Right ventricle myocardium superior (tissue), 1 donor: ENCODE data around the gene ZGLP1. TPM values are rescaled to one million over a fixed set of nuclear protein-coding genes. Genes with fewer than 3 reads are reported as not detected.

ENCODE experiments used
- ATAC-seq: fragments of 200-7000 bp; cut with Tn5 transposase; one replicate; pipeline ENCODE4 v1.9.1; 2020; ENCODE audit warnings: mild to moderate bottlenecking; ENCODE audit not compliant: poor library complexity
- DNase-seq: peaks from one replicate; pipeline ENCODE4 v3.0.0-alpha.2; 2020
- intact Hi-C: fragments of 100-400 bp; cut with DNase I; formaldehyde crosslinking; loops from one replicate; pipeline ENCODE4 v1.11.2; 2022
- total RNA-seq: library from RNA; stranded (reverse); fragmentation: NEBNext Ultra II Directional; extraction: Animal tissue kit (Norgen Biotek cat#: 25700); gene quantifications from one replicate; pipeline ENCODE4 v1.2.1, GENCODE V29; 2021
- donor health status: DM: no; HTN: yes; CAD: no; lungs with severe emphysema.

Gene ZGLP1
- total RNA-seq, 1 donor from 2014 or later = 0.91 TPM

DNA sequence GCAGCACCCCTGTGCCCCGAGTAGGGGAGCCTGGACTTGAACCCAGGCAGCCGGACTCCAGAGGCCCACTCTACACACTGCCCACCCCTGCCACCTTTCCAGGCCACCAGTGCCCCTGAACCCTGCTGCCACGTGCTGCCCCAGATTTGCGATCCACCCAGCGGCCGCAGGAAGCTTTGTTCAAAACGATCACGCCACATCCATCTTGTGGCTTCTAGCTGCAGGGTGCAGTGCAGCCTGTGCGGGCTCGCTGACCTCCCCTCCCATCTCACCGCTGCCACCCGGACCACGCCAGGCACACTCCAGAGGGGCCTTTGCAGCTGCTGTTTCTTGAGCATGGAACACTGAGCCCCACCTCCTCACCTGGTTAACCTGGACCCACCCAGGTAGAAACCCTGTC lies 19.9 kb upstream of the ZGLP1 start:
- ATAC-seq (no peak), DNase-seq (no peak)
- intact Hi-C loops = no loop called here

DNA sequence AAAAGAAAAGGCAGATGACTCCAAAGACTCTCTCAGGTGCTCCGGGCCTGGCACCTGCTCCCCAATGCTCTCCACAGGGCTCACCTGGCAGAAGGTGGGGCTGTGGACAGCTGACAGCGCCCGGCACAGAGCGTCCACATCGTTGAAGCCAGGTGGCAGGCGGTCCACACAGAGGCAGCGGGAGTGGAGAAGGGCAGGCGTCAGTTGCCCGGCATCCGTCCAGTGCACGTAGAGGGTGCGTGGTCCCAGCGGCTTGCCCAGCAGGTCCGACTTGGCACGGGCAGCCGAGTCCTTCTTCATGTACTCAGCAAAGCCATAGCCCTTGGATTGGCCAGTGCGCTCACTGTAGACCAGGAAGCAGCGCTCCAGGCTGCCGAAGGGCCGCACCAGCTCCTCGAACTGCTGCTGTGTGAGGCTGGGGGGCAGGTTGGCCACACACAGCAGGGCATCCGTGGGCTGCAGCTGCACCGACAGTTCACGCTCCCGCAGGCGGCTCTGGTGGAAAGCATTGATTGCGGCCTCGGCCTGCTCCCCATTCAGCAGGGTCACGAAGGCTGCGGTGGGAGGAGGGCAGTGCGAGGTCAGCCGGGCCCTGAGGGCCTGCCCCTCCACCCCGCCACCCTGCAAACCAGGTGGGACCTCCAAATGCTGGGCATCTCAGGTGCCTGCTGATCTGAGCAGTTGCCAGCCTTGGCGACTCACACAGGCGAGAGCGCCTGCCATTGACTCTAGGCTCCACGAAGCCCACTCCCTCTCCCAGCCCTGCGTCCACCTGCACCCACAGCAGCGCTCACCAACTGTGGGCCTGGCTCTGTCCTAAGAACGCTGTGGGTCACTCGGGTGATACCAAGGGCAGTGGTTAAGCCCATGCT lies 19.2 kb upstream of the ZGLP1 start:
- DNase-seq = no peak
- intact Hi-C loops = no loop called here
- no peak for ATAC-seq

DNA sequence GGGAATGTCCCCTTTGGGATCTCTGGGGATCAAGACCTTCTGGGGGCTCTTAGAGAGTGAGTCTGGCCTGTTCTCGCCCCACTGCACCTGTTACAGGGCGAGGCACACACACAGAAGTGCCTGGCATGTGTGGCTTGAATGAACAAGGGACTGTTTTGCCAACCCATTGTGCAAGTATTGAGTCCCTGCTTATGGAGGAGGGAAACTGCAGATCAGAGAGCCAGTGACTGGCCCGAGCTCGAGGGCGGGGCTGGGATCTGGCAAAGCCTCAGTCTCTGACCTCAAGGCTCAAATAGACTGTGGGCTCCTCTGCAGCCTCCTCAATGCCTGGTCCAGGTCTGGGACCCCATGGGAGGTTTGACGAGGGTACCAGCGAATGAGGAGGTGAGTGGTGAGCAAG lies 18.2 kb upstream of the ZGLP1 start:
- ATAC-seq (no peak), DNase-seq (no peak)
- intact Hi-C loops = no loop called here

DNA sequence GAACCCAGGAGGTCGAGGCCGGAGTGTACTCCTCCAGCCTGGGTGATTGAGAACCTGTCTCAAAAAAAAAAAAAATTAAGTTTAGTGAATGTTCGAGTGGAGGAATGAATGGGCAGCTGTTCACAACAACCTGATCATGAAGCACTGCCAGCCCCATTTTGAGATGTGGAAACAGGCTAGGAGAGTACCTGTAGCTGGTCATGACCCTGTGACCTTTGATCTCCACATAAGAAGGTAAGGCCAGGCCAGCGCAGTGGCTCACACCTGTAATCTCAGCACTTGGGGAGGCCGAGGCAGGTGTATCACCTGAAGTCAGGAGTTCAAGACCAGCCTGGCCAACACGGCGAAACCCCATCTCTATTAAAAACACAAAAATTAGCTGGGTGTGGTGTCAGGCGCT lies 16.1 kb upstream of the ZGLP1 start:
- intact Hi-C loops = no loop called here
- ATAC-seq (no peak), DNase-seq (no peak)

DNA sequence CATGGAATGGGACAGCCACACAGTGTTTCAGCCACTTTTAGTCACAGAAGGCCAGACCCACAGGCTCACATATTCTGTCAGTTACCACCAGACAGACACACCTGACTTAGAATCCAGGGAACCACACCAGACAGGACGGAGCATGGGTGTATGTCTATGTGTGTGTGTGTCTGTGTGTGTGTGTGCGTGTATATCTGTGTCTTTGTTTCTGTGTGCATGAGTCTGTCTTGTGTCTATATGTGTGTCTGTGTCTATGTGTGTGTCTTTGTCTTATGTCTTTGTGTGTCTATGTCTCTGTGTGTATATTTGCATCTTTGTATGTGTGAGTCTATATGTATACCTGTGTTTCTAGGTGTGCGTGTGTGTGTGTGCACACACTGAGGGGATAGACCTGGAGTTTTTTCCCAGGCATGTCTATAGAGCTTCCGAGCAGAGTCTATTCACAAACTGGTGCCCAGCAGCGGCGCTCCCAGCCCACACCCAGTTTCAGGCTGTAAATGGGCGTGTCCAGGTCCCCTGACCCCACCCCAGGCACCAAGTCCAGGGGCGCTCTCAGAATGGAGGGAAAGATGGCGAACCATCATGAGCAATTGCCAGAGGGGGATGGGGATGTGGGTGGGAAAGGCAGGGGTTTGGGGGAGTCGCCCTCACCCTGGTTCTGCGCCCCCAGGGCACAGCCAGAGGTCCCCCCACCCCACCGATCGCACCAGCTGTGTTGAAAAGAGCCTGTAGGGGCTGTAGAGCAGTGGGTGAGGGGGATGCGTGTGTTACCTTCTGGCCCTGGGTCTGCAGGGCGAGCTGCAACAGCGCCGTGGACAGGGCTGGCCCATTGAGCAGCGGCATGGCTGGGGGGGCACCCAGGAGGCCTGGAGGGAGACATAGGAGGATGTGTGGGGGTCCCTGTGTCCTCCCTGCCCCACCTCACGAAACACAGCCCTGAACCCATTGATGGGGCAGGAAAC lies 12.5 kb upstream of the ZGLP1 start:
- ATAC-seq = no peak
- intact Hi-C loops = no loop called here
- DNase-seq = no peak

DNA sequence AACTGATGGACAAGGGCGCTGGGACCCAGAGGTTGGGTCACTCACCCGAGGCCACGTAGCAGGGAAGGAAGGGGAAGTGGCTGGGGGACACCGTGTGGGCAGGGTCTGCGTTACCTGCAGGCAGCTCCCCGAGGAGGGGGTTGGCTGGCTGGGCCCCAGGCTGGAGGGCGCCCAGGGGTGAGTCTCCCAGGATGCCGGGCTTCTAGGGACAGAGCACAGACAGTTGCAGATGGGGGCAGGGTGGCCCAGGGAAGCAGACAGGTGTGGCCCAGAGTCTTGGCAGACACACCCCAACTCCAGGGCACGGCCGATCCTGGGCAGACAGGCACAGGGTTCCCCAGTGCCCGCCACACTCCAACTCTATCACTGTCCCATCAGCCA lies 11.8 kb upstream of the ZGLP1 start:
- ATAC-seq (no peak), DNase-seq (no peak)
- intact Hi-C loops = no loop called here

DNA sequence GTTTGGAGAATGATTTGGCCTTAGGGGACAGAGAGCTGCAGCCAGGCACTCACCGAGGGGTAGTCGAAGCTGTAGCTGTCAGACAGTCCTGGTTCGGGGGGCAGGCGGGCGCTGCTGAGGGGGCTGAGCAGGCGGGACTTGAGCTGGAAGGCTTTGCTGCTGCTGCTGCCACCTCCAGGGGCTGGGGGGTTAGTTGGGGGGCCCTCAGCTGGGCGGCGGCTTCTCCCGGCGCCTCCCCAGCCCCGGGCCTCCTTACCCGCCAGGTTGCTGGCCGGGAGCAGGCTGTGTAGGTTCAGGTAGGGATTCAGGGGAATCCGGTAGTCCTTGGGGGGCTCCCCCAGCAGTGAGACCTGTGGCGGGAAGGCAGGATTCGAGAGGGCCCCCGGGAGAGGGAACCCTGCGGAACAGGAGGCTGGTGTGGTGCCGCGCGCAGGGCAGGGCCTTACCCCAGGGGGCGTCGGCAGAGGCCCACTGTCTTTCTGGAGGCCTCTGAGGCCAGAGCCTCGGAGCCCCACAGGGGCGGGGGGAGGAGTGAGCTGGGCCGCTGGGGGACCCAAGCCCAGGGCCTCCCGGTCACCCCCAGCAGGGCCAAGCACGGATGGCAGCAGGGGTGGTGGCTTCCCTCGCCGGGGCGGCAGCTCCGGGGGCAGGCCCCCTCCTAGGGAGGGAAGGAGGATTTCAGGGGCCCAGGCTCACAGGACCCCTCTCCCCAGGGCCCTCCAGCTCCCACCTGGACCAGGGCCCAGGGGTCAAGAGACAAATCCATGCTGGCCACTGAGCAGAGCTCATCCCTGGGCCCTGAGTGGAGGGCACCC lies 11.2 kb upstream of the ZGLP1 start:
- intact Hi-C loops = no loop called here
- DNase-seq (no peak), ATAC-seq (no peak)

DNA sequence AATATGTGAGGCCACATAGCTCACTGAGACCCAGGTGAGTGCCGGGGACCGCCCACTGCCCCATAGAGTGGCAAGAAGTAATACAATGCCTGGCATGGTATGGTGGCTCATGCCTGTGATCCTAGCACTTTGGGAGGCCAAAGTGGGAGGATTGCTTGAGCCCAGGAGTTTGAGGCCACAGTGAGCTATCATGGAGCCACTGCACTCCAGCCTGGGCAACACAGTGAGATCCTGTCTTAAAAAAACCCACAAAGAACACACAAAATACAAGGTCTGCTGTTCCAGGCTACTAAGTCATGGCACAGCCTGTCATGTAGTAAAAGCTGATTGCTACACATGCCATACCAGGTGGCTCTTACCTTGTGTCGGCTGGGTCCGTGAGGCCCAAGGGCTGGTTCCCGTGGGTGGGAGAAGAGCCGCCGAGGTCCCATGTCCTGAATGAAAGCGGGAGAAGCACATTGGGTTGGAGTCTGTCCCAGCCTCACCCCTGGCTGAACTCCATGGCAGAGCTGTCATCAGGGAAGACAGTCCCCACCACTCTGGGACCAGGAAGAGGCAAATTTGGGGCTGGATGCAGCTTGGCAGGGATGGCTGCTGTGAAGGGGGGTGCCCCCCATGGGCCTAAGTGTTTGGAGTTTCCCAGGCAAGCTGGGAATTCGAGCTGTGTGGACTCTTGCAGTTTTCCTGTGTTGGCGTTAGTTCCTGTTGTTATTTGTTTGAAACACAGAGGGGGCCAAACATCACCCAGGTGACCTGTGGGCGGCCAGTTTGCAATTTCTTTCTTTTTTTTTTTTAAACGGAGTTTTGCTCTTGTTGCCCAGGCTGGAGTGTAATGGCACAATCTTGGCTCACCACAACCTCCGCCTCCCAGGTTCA lies 9.4 kb upstream of the ZGLP1 start:
- intact Hi-C loops = no loop called here
- DNase-seq (no peak), ATAC-seq (no peak)

DNA sequence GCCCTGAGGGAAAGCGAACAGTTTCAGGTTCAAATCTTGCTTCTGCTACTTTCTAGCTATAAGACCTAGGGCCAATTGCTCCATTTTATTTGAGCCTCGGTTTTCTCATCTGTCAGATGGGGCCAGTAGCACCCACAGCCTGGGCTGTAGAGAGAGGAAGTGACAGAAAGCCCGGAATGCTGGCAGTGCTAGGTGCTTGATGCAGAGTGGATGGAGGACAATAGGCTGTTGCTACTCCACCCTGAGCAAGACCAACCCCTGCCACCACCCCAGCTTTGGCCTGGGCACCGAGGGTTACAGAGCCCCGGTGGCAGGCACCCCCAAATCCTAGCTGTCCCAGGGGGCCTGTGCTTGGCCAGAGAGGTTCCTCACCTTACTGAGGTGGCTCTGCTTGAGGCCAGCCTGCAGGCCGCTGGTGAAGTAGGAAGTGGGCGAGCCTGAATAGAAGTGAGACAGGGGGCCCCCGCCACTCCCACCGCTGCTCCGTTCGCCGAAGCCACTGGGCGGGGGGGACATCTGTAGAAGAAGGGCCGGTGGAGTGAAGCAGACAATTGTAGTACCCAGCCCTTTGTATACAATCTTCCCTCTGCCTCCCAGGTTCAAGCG lies 8.3 kb upstream of the ZGLP1 start:
- intact Hi-C loops = no loop called here
- ATAC-seq (no peak), DNase-seq (no peak)

DNA sequence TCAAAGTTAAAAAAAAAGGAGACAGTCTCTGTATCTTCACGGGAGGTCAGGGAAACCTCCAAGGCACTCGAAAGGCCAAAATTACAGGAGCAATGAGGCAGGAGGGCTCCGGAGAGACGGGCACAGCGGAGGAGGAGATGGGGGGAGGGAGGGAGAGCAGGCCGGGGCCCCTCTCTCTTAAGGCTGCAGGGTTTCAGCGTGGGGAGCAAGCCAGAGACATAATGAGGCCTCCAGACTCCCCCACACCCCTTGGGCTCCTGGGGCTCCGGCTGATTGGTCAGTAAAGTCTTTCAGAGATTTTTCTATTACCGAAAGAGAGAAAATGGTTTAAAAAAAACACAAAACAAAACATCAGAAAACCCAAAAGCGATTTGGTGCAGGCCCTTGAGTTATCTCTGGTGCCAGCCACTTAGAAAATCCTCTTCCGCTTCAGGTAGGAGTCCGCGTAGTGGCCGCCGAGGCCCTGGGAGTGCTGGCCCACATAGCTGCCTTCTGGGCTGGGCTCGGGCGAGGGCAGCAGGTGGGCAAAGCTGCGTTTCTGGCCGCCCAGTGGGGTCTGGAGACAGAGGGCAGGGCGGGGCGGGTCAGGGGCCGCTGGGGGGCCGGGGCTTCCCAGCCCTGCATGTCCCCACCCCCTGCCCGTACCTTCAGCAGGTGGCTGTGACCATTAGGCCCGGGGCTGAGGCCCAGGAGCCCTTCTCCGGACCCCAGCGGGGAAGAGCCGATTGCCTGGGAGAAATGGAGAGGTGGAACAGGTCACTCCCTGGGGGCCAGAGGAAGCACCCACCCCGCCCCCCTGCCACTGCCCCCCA lies 7.6 kb upstream of the ZGLP1 start:
- ATAC-seq (no peak), DNase-seq (no peak)
- intact Hi-C loops = no loop called here

DNA sequence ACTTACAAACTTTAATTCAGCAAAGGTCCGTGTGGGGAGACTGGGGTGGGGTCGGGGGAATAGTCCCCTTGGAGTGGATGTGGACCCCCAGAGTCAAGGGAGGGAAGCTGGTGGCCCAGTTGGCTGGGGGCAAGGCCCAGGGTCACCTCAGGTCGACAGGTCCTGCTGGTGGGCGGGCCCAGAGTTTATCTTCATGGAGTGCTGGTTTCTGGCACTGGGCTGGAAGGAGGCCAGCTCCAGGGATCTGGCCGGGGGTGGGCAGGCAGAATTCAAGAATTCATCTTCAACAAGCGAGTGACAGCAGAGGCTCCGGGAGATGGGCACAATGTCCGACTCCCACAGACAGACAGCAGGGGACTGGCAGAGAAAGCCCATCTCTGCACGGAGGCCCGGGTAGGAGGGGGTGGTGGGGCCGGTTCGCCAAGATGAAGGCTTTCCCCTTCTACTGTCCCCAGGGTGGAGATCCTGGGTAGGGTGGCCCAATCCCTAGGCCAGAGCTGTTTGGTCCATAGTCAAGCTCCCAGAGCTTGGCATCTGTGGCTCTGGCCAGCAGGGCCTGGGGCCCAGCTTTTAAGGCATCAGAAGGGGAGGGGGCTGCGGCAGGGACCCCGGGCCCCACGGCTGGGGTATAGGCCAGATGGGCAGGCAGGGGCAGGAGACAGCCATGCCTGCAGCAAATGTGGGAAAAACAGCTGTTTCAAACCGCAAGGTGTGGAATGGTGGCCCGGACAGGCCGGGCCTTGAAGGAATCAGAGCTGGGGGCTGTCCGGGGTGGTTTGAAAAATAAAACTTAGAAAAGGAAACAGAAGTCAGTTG lies 6.8 kb upstream of the ZGLP1 start:
- DNase-seq (no peak), ATAC-seq (peak; percentile 29)
- intact Hi-C loops = no loop called here

DNA sequence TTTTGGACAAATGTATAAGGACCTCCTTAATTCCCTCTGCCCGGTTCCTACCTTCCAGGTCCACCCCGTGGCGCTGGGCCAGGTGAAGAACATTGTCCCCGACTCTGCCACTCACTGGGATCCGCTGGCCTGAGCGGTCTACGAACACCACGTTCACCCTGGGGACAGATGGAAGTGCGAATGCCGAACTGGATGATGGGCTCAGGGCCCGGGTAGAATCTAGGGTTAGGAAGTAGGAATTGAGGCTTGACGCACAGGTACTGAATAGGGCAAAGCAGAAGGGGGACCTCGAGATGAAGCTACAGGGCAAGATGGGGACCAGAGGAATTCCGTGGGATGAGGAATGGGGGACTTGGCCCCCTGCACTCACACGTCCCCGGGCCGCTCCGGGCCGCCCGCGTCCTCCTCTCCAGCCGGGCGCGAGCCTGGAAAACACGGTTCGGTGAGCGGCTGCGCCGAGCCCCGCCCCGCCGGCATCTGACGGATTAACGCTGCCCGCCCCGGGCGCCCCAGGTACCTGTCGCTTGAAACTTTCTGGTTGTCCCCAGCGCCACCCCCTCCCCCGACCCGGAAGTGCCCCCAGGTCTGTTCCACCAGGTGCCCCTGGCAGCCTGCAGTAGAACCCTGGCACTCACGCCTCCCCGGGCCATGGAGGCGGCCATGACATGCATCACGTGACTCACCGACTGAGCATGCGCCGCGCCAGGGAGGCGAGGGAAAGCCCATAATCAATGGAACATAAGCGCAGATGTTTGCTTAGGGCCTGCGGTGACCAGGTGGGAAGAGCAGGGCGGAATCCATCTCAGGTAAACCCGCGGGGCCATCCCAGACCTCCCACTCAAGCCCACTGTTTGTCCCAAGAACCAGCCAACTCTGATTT lies 6.0 kb upstream of the ZGLP1 start, which contains the start of gene FDX2:
FDX2 (minus strand) TSS at position 681 of the 880 bp plus-strand sequence; CDS start at position 662, 19 bp downstream.
- intact Hi-C loops = no loop called here
- ATAC-seq (peak; percentile 95), DNase-seq (peak; percentile 95)

DNA sequence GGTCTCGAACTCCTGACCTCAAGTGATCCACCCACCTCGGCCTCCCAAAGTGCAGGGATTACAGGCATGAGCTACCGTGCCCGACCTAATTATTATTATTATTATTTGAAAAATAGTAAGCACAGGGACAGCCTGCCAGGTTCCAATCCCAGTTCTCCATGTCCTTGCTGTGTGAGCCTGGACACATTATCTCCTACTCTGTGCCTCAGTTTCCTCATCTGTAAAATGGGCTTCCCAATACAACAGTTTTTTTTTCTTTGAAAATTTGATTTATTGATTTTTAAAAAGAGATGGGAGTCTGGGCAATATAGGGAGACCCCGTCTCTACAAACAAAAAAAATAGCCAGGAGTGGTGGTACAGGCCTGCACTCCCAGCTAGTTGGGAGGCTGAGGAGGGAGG lies 3.3 kb downstream of the ZGLP1 start:
- DNase-seq (no peak), ATAC-seq (no peak)
- intact Hi-C loops = no loop called here

DNA sequence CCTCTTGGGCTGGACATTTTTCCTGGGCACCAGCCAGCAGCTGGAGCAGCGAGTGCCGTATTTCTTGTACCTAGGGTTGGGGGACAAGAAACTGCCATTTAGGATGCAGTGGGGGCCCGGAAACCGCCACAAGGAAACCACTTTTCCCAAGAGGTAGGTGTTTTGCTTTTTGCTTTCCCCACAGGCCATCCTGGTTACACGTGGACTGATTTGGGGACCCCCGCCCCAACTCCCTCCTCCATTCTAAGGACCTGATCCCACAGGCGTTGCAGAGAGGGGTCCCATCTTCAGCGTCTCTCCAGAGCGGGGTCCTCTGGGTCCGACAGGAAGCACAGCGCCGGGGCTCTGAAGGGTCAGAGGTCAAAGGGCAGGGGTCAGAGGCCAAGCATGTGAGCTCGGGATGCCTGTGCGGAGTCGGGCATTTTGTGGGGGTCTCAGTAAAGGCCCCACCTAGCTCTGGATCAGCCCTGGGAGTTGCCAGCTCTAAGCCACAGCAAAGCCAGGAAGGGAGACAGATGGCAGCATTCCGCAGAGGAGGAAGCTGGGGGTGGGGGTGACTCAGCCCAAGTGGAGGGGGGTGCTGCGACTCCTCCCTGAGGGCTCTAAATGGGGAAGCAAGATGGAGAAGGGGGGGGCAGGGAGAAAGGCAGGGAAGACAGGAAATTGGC lies 4.3 kb downstream of the ZGLP1 start:
- intact Hi-C loops = no loop called here
- ATAC-seq (peak; percentile 64), DNase-seq (peak; percentile 63)
